Measurements from ENCODE around the gene SLC8B1. TPM values are rescaled to one million over a fixed set of nuclear protein-coding genes. Genes with fewer than 3 reads are reported as not detected.
A peak's percentile ranks its signal among the peaks of the same experiment; 100 is the strongest.

The SLC8B1 gene
- total and polyA plus RNA-seq, 9 of the 15 experiments (the other 6 are each of a cell fraction or from before 2014, with no cell fraction given), result 0.86 to 34.1 (median 18.5) TPM

DNA sequence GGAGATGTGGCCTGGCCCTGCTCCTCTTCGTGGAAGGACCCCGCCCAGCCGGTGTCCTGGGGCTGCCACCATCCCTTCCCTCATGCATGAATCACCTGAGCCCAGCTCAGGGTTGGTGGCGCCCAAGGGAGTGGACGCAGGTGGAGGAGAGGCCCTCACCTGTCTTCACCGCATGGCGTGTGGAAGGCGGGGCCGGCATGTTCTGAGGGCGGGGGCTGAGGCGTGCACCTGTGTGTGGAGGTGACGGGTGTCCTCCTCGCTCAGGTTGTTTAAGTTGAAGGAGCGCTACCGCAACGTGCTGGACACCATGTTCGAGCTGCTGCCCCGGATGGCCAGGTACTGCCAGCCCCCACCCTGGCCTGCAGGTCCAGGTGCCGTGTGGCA is 47.0 kb downstream of the SLC8B1 start:
- Histone ChIP-seq H3K27me3 (ENCODE audit: control insufficient read depth in 2 of 2, insufficient read depth in 2 of 2, low read length in 2 of 2) (no peaks in the 10 kb centered on the region), H3K4me1 (replicated peaks in 1 of 2; ENCODE audit: control insufficient read depth in 2 of 2, insufficient read depth in 2 of 2, low read length in 2 of 2) (peaks cover 0 to 16% of the 10 kb centered on the region in 2 experiments; a peak in 1 of 5 replicates), H2AFZ (ENCODE audit: low read depth, low read length) (no peak overlapping the region), H3K9ac (ENCODE audit: insufficient read depth in 1 of 2, low read depth in 2 of 2, low read length in 2 of 2) (no peak overlapping the region; a peak in 1 of 4 replicates), H3K79me2 (ENCODE audit: control insufficient read depth, insufficient read depth, low read length) (no peaks in the 10 kb centered on the region), H3K9me1 (ENCODE audit: control insufficient read depth, insufficient read depth, low read length) (no peaks in the 10 kb centered on the region), H3K4me2 (ENCODE audit: insufficient read depth, low read length) (no peak overlapping the region), H3K4me3 (no peak overlapping the region), H3K36me3 (ENCODE audit: control insufficient read depth, insufficient read depth, low read length) (peaks cover 43% of the 10 kb centered on the region; the same call in 1 of the 3 replicates), H4K20me1 (replicated peaks; ENCODE audit: control insufficient read depth, insufficient read depth, low read length) (no peaks in the 10 kb centered on the region), H3K27ac (ENCODE audit: extremely low read depth, low read depth, low read length) (no peak overlapping the region), H3K9me3 (replicated peaks; ENCODE audit: control insufficient read depth, insufficient read depth, low read depth, low read length) (no peaks in the 10 kb centered on the region)
- 81% methylated on average over 17 of the region's 19 CpGs for WGBS (ENCODE audit: insufficient coverage, low coverage, missing lambda C conversion rate)
- FAIRE-seq (no peak), ATAC-seq (no peak), DNase-seq (ENCODE audit: extremely low read depth in 1 of 4, low spot score in 3 of 4) (no peak)
- TF ChIP-seq POLR2G (IDR thresholded peaks at IDR 0.05; ENCODE audit: low read depth, low read length), result peak; percentile 9; the same call in 1 of the 2 replicates
- no peak for TF ChIP-seq NFE2 (IDR thresholded peaks at IDR 0.05; ENCODE audit: low read depth)
- no peak for TF ChIP-seq GTF2F1 (IDR thresholded peaks at IDR 0.05; ENCODE audit: low read depth, low read length)
- no peak for TF ChIP-seq HMG20B (CRISPR knock-in tag; IDR thresholded peaks at IDR 0.05)
- no peak for TF ChIP-seq ZNF584 (CRISPR knock-in tag; IDR thresholded peaks at IDR 0.05; ENCODE audit: low read depth)
- intact Hi-C loops (cut with micrococcal nuclease) (loop anchor here (5.0 kb wide), 1 partner anchor 91 kb away; no protein-coding TSS in a partner anchor), in situ Hi-C loops (cut with MboI) (no loop called here)
- no TSS peak for BruUV-seq (replicated peaks)
- ChIA-PET POLR2A (interaction anchor here (0.5 to 0.9 kb wide), 3 partner anchors 10 to 28 kb away, joined by 3 read pairs; no protein-coding TSS in a partner anchor), CTCF (ENCODE audit: low intra/inter-chr PET ratio) (no interaction called here)

All from K562 (cell line).